Glutamatergic neuron (in vitro differentiated cells): ENCODE results near the gene SFMBT2. TPM values are rescaled to one million over a fixed set of nuclear protein-coding genes. Genes with fewer than 3 reads are reported as not detected.

Source experiments
- DNase-seq: peaks from one replicate; pipeline ENCODE4 v3.0.0; 2022
- H3K27ac Mint-ChIP-seq: one replicate; pipeline ENCODE4 v1.8.0; 2020; ENCODE audit warnings: mild to moderate bottlenecking, mixed read lengths, inconsistent platforms; ENCODE audit not compliant: unreplicated experiment
- H3K27me3 Mint-ChIP-seq: one replicate; pipeline ENCODE4 v1.8.0; 2020; ENCODE audit warnings: mild to moderate bottlenecking, moderate library complexity, mixed read lengths, inconsistent platforms; ENCODE audit not compliant: unreplicated experiment
- H3K36me3 Mint-ChIP-seq: one replicate; pipeline ENCODE4 v1.8.0; 2020; ENCODE audit warnings: mild to moderate bottlenecking, mixed read lengths, inconsistent platforms; ENCODE audit not compliant: unreplicated experiment
- H3K4me1 Mint-ChIP-seq: one replicate; pipeline ENCODE4 v1.8.0; 2020; ENCODE audit warnings: mild to moderate bottlenecking, low read depth, mixed read lengths, inconsistent platforms; ENCODE audit not compliant: unreplicated experiment
- H3K4me3 Mint-ChIP-seq: one replicate; pipeline ENCODE4 v1.8.0; 2020; ENCODE audit warnings: mild to moderate bottlenecking, mixed read lengths, inconsistent platforms; ENCODE audit not compliant: unreplicated experiment
- H3K9me3 Mint-ChIP-seq: one replicate; pipeline ENCODE4 v1.8.0; 2020; ENCODE audit warnings: mild to moderate bottlenecking, moderate library complexity, mixed read lengths, inconsistent platforms; ENCODE audit not compliant: unreplicated experiment
- total RNA-seq: library from RNA; stranded (reverse); fragmentation: NEBNext Ultra II Directional; extraction: Animal tissue kit (Norgen Biotek cat#: 25700); gene quantifications from one replicate; pipeline ENCODE4 v1.2.1, GENCODE V29; 2021; ENCODE audit not compliant: unreplicated experiment
- TF ChIP-seq, protein P1 (sequence below): fragments of 200-600 bp; sonication (generic); IDR thresholded peaks from one replicate; pipeline ENCODE4 v1.5.0; 2021; ENCODE audit not compliant: partially characterized antibody, unreplicated experiment

The SFMBT2 gene
- total RNA-seq, 1 donor from 2014 or later: 9.1 TPM

GRCh38 chr10:7159928-7160327 is 250.9 kb downstream of the SFMBT2 start:
- Mint-ChIP-seq H3K27me3 (no peaks in the 10 kb centered on the region), H3K36me3 (no peaks in the 10 kb centered on the region), H3K27ac (no peak overlapping the region), H3K9me3 (peaks cover 3% of the 10 kb centered on the region), H3K4me3 (no peak overlapping the region), H3K4me1 (no peaks in the 10 kb centered on the region)
- DNase-seq: no peak
- TF ChIP-seq, protein P1, sequence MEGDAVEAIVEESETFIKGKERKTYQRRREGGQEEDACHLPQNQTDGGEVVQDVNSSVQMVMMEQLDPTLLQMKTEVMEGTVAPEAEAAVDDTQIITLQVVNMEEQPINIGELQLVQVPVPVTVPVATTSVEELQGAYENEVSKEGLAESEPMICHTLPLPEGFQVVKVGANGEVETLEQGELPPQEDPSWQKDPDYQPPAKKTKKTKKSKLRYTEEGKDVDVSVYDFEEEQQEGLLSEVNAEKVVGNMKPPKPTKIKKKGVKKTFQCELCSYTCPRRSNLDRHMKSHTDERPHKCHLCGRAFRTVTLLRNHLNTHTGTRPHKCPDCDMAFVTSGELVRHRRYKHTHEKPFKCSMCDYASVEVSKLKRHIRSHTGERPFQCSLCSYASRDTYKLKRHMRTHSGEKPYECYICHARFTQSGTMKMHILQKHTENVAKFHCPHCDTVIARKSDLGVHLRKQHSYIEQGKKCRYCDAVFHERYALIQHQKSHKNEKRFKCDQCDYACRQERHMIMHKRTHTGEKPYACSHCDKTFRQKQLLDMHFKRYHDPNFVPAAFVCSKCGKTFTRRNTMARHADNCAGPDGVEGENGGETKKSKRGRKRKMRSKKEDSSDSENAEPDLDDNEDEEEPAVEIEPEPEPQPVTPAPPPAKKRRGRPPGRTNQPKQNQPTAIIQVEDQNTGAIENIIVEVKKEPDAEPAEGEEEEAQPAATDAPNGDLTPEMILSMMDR: no peak

DNA sequence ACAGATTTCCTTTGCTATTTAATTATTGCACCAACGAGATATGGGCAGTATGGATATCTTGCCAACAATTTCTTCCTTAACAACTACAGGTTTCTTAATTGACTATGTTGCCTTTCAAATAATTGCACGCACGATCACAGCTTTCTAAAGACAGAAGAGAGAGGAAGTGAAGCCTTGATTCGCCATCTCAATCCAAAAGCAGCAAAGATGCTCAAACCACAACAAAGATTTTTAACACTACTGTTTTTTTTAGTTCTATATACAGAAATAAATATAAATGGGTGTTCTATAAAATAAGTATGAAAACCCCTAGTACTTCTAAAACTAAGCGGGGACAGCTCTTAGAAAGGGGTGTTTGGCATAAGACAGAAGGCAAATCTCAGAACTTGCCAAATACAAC is 251.3 kb downstream of the SFMBT2 start:
- no peak for DNase-seq
- Mint-ChIP-seq H3K9me3 (peaks cover 2% of the 10 kb centered on the region), H3K4me1 (no peaks in the 10 kb centered on the region), H3K27ac (no peak overlapping the region), H3K4me3 (no peak overlapping the region), H3K27me3 (no peaks in the 10 kb centered on the region), H3K36me3 (no peaks in the 10 kb centered on the region)
- TF ChIP-seq, protein P1: no peak

DNA sequence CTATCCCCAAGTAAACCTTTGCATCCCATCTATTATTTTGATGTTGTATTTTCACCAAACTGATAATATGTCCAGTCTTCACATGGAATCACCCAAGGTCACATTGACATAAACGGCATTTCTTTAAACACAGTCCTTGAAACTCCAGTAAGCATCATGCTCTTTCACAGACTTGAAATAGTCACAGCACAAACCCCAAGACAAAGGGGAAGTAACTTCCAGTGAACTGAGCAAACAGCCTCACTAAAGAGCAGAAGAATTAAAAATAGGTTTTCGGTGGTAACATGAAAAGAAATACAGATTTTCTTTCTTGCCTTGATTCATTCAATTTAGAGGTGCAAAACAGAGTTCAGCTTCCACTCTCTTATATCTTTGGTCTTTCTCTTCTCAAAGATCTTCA is 253.7 kb downstream of the SFMBT2 start:
- Mint-ChIP-seq H3K4me1 (no peaks in the 10 kb centered on the region), H3K4me3 (no peak overlapping the region), H3K27me3 (no peaks in the 10 kb centered on the region), H3K27ac (no peak overlapping the region), H3K9me3 (peaks cover 2% of the 10 kb centered on the region), H3K36me3 (no peaks in the 10 kb centered on the region)
- no peak for DNase-seq
- TF ChIP-seq, protein P1: no peak

DNA sequence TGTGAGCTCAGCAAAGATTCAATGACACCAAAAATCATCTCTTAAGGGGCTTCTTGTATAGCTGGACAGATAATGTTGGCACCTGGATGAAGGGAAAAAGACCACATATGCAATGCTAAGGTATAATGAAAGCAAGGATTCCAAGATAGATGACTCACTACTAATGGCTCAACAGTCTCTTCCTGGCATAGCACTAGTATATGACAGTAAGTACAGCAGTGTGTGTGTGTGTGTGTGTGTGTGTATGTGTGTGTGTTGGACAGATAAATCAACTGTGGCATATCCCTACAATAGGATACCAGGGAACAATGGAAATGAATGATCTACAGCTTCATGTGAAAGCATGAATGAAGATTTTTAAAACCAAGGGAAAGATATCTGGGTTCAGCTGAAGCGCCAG is 257.1 kb downstream of the SFMBT2 start:
- no peak overlapping the region for H3K27ac Mint-ChIP-seq
- TF ChIP-seq, protein P1: no peak
- no peaks in the 10 kb centered on the region for H3K9me3 Mint-ChIP-seq
- H3K4me3 Mint-ChIP-seq: no peak overlapping the region
- no peaks in the 10 kb centered on the region for H3K36me3 Mint-ChIP-seq
- H3K27me3 Mint-ChIP-seq: peaks cover 2% of the 10 kb centered on the region
- DNase-seq: no peak
- no peaks in the 10 kb centered on the region for H3K4me1 Mint-ChIP-seq

- H3K27me3 Mint-ChIP-seq: peaks cover 4% of the 10 kb centered on the region
- TF ChIP-seq, protein P1: no peak
- no peak for DNase-seq
- no peak overlapping the region for H3K4me3 Mint-ChIP-seq
- no peaks in the 10 kb centered on the region for H3K36me3 Mint-ChIP-seq
- H3K4me1 Mint-ChIP-seq: no peaks in the 10 kb centered on the region
- H3K9me3 Mint-ChIP-seq: no peaks in the 10 kb centered on the region
- no peak overlapping the region for H3K27ac Mint-ChIP-seq
Measured at GRCh38 chr10:7152982-7153381, 257.9 kb downstream of the SFMBT2 start.
